ENCODE measurements around the gene XIRP1.

DNA sequence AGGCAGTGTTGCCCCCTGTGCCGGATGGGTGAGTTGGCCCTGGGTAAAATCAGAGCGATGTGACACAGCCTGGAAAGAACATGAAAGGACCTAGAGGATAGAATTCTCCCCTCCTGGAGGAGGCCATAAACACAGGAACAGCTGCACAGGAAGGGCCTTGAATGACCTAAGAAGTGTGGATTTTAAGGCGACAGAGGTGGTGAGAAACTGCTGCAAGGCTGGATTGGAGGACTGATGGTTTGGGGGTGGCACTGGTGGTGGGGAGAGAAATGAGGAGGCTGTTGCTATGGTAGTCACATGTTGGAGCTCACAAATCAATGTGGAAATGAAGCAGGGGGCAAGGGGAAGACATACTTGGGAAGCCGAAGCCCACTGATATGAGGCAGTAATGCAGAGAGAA lies 13.8 kb downstream of the XIRP1 start:
- no peak for TF ChIP-seq GATA3 (IDR thresholded peaks at IDR 0.05; ENCODE audit: low read depth, low read length)
- no peak for TF ChIP-seq GATA2 (IDR thresholded peaks at IDR 0.05; ENCODE audit: low read depth, low read length)
